PC-3 (cell line): ENCODE measurements around the gene CEP112. TPM values are rescaled to one million over a fixed set of nuclear protein-coding genes. Genes with fewer than 3 reads are reported as not detected.

Experiments
- ATAC-seq: fragments of 200-7000 bp; cut with Tn5 transposase; 2 replicates; pipeline ENCODE4 v1.9.1; 2020; ENCODE audit warnings: mild to moderate bottlenecking, moderate library complexity
- BruUV-seq: library from RNA; stranded (reverse); fragments of 400-500 nt; replicated peaks from 2 replicates; lab custom pipeline; 2021; lab: Mats Ljungman, UMichigan
- CTCF ChIA-PET: fragments of 300-600 bp; sonication (Branson Sonifier 250); formaldehyde crosslinking; loops from one replicate; lab custom pipeline; 2022; ENCODE audit warnings: antibody characterized with exemption; lab: Charles Lee
- POLR2A ChIA-PET: fragments of 300-600 bp; sonication (Branson Sonifier 250); formaldehyde crosslinking; loops from one replicate; lab custom pipeline; 2022; ENCODE audit warnings: antibody characterized with exemption; ENCODE audit not compliant: unreplicated experiment; lab: Charles Lee
- DNase-seq: peaks from one replicate; pipeline ENCODE4 v3.0.0-alpha.2; 2015
- H2AFZ ChIP-seq: fragments of 300-600 bp; sonication (generic); 2 replicates; pipeline ENCODE4 v1.6.0; 2016; ENCODE audit warnings: antibody characterized with exemption, low read length
- H3F3A ChIP-seq: fragments of 300-600 bp; sonication (generic); one replicate; pipeline ENCODE4 v1.6.0; 2017; ENCODE audit warnings: antibody characterized with exemption, low read length, control low read depth, mild to moderate bottlenecking; ENCODE audit not compliant: unreplicated experiment
- H3K27ac ChIP-seq: fragments of 300-600 bp; sonication (generic); 2 replicates; pipeline ENCODE4 v1.5.1; 2016; ENCODE audit warnings: mild to moderate bottlenecking, low read length
- H3K27me3 ChIP-seq: fragments of 300-600 bp; sonication (generic); 2 replicates; pipeline ENCODE4 v1.6.1; 2016; ENCODE audit warnings: low read length, mixed read lengths
- H3K36me3 ChIP-seq: fragments of 300-600 bp; sonication (generic); 2 replicates; pipeline ENCODE4 v1.6.1; 2016; ENCODE audit warnings: low read depth, mixed run types, low read length, mixed read lengths
- H3K4me1 ChIP-seq: fragments of 300-600 bp; sonication (generic); 2 replicates; pipeline ENCODE4 v1.5.1; 2016; ENCODE audit warnings: low read length; ENCODE audit not compliant: insufficient read depth
- H3K4me2 ChIP-seq: fragments of 300-600 bp; sonication (generic); 2 replicates; pipeline ENCODE4 v1.6.0; 2016; ENCODE audit warnings: low read length
- H3K4me3 ChIP-seq: fragments of 300-600 bp; sonication (generic); 2 replicates; pipeline ENCODE4 v1.5.1; 2016; ENCODE audit warnings: mild to moderate bottlenecking, low read length, mixed read lengths
- H3K79me2 ChIP-seq: fragments of 300-600 bp; sonication (generic); 2 replicates; pipeline ENCODE4 v1.6.1; 2017; ENCODE audit warnings: low read length, mixed read lengths
- H3K9ac ChIP-seq: fragments of 300-600 bp; sonication (generic); 2 replicates; pipeline ENCODE4 v1.6.0; 2016; ENCODE audit warnings: mild to moderate bottlenecking, low read length
- H3K9me2 ChIP-seq: fragments of 300-600 bp; sonication (generic); replicated peaks from 2 replicates; pipeline ENCODE4 v1.6.1; 2016; ENCODE audit warnings: mixed run types, low read length, mixed read lengths
- H3K9me3 ChIP-seq: fragments of 300-600 bp; sonication (generic); 2 replicates; pipeline ENCODE4 v1.6.1; 2016; ENCODE audit warnings: low read length, mixed read lengths
- H4K20me1 ChIP-seq: fragments of 300-600 bp; sonication (generic); 2 replicates; pipeline ENCODE4 v1.6.1; 2016; ENCODE audit warnings: low read length, mixed read lengths
- EZH2 ChIP-seq: fragments of 300-600 bp; sonication (generic); IDR thresholded peaks from one replicate; pipeline ENCODE4 v1.6.1; 2017; ENCODE audit warnings: antibody characterized with exemption, mild to moderate bottlenecking, low read length; ENCODE audit not compliant: unreplicated experiment
- EZH2phosphoT487 ChIP-seq: fragments of 300-600 bp; sonication (generic); IDR thresholded peaks from 2 replicates; pipeline ENCODE4 v1.6.1; 2018; ENCODE audit warnings: mild to moderate bottlenecking, antibody characterized with exemption, low read length, borderline replicate concordance
- intact Hi-C: fragments of 100-400 bp; cut with micrococcal nuclease; formaldehyde crosslinking; loops from 2 replicates; pipeline ENCODE4 v1.9.0; 2023
- total RNA-seq: library from RNA; depleted of rRNA; stranded (reverse); fragments of >200 nt; gene quantifications from 2 replicates; pipeline ENCODE4 v1.2.3, GENCODE V29; 2014
- TF ChIP-seq, protein P1 (sequence below): fragments of 300-600 bp; sonication (generic); conservative IDR thresholded peaks from 2 replicates; pipeline ENCODE4 v1.5.1; 2017; ENCODE audit warnings: antibody characterized with exemption, low read depth, mild to moderate bottlenecking, low read length

Gene CEP112
- total RNA-seq, 1 experiment from 2014 or later, result 6.5 TPM

DNA sequence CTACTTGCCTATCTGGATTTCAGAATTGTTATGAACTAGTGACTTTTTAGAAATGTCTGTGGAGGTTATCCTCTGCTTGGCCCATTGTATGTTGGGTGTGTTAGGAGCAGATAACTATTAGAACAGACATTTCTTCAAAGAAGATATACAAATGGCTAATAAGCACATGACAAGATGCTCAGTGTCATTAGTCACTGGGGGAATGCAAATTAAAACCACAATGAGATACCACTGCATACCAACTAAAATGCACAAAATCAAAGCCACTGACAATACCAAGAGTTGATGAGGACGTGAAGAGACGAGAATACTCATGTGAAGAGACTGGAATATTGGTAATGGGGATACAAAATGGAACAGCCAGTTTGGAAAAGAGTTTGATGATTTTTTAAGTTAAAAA, 39.2 kb downstream of the CEP112 start:
- POLR2A ChIA-PET, result no interaction called here
- no peak for DNase-seq
- Histone ChIP-seq H3K27ac (no peak overlapping the region), H3K36me3 (no peaks in the 10 kb centered on the region), H3K27me3 (no peaks in the 10 kb centered on the region), H3K4me2 (no peak overlapping the region), H3K9ac (no peak overlapping the region), H3K4me3 (no peak overlapping the region), H3K9me2 (no peaks in the 10 kb centered on the region), H4K20me1 (no peaks in the 10 kb centered on the region), H3K79me2 (no peaks in the 10 kb centered on the region), H2AFZ (no peak overlapping the region), H3F3A (no peaks in the 10 kb centered on the region), H3K4me1 (no peaks in the 10 kb centered on the region), H3K9me3 (no peaks in the 10 kb centered on the region)
- ATAC-seq, result no peak
- BruUV-seq, result no TSS peak
- TF ChIP-seq EZH2phosphoT487, result no peak
- TF ChIP-seq EZH2, result no peak
- TF ChIP-seq, protein P1, sequence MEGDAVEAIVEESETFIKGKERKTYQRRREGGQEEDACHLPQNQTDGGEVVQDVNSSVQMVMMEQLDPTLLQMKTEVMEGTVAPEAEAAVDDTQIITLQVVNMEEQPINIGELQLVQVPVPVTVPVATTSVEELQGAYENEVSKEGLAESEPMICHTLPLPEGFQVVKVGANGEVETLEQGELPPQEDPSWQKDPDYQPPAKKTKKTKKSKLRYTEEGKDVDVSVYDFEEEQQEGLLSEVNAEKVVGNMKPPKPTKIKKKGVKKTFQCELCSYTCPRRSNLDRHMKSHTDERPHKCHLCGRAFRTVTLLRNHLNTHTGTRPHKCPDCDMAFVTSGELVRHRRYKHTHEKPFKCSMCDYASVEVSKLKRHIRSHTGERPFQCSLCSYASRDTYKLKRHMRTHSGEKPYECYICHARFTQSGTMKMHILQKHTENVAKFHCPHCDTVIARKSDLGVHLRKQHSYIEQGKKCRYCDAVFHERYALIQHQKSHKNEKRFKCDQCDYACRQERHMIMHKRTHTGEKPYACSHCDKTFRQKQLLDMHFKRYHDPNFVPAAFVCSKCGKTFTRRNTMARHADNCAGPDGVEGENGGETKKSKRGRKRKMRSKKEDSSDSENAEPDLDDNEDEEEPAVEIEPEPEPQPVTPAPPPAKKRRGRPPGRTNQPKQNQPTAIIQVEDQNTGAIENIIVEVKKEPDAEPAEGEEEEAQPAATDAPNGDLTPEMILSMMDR, result no peak
- CTCF ChIA-PET, result no interaction called here
- intact Hi-C loops, result no loop called here

DNA sequence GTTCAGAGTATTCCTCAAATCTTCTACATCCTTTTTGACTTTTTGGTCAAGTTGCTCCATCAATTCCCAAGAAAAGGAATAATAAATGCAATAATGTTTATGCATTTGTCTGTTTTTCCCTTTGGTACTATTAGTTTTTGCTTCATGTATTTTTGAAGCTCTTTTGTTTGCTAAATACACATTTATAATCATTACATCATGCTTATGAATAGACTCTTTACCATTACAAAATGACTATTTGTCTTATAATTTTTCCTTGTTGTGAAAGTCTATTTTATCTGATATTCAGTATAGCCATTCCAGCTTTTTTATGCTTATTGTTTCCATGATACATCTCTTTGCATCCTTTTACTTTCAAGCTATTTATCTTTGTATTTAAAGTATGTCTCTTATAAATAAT, 41.2 kb downstream of the CEP112 start:
- Histone ChIP-seq H3F3A (no peaks in the 10 kb centered on the region), H3K4me1 (no peaks in the 10 kb centered on the region), H3K9me2 (no peaks in the 10 kb centered on the region), H3K27ac (no peak overlapping the region), H2AFZ (no peak overlapping the region), H3K4me3 (no peak overlapping the region), H3K79me2 (no peaks in the 10 kb centered on the region), H3K4me2 (no peak overlapping the region), H3K9me3 (no peaks in the 10 kb centered on the region), H3K36me3 (no peaks in the 10 kb centered on the region), H3K9ac (no peak overlapping the region), H3K27me3 (no peaks in the 10 kb centered on the region), H4K20me1 (no peaks in the 10 kb centered on the region)
- no TSS peak for BruUV-seq
- TF ChIP-seq, protein P1, result no peak
- TF ChIP-seq EZH2 (no peak), EZH2phosphoT487 (no peak)
- intact Hi-C loops, result no loop called here
- no peak for DNase-seq
- no peak for ATAC-seq
- CTCF ChIA-PET, result no interaction called here
- POLR2A ChIA-PET, result no interaction called here

DNA sequence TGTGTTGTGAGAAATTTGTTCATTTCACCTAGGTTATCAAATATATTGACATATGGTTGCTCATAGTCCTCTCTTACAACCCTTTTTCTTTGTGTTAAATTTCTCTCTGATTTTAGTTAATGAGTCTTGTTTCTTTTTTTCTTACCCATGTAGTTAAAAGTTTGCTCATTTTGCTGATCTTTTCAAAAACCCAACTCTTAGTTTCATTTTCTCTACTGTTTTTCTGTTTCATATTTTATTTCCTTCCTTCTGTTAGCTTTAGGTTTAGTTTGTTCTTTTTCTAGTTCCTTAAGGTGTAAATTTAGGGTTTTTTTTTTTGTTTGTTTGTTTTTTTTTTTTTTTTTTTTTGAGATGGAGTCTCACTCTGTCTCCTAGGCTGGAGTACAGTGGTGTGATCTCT, 42.4 kb downstream of the CEP112 start:
- ChIA-PET CTCF (interaction anchor here (0.6 kb wide), 1 partner anchor 872 kb away, joined by 5 read pairs; no protein-coding TSS in a partner anchor), POLR2A (interaction anchor here (0.6 to 0.7 kb wide), 2 partner anchors 1199 to 1974 kb away, joined by 4 to 11 read pairs; no protein-coding TSS in a partner anchor)
- Histone ChIP-seq H3K27ac (no peak overlapping the region), H3K27me3 (no peaks in the 10 kb centered on the region), H3K9me2 (no peaks in the 10 kb centered on the region), H3K4me2 (no peak overlapping the region), H3K4me3 (no peak overlapping the region), H2AFZ (no peak overlapping the region), H3K4me1 (no peaks in the 10 kb centered on the region), H4K20me1 (no peaks in the 10 kb centered on the region), H3K9me3 (no peaks in the 10 kb centered on the region), H3K36me3 (no peaks in the 10 kb centered on the region), H3K9ac (no peak overlapping the region), H3K79me2 (no peaks in the 10 kb centered on the region), H3F3A (no peaks in the 10 kb centered on the region)
- TF ChIP-seq, protein P1, result no peak
- no peak for TF ChIP-seq EZH2
- no peak for TF ChIP-seq EZH2phosphoT487
- intact Hi-C loops, result loop anchor here (10.0 kb wide), 1 partner anchor 115 kb away; no protein-coding TSS in a partner anchor
- BruUV-seq, result no TSS peak
- no peak for DNase-seq
- no peak for ATAC-seq
